Stimulated activated CD4-positive, alpha-beta T cell treated with anti-CD3 and anti-CD28 coated beads, Interleukin-4, amount 100 ng/mL, for 4 hours (primary cell): ENCODE results near the gene GMEB2.
"Not testable (repeated sequence)": the region's sequence is repeated elsewhere in the genome, so short reads cannot be mapped to it uniquely, and the experiment has no call there.

Experiments
- DNase-seq, 2 experiments: peaks; one replicate each; pipeline ENCODE4 v3.0.0-alpha.2; 2020

The GMEB2 gene

DNA sequence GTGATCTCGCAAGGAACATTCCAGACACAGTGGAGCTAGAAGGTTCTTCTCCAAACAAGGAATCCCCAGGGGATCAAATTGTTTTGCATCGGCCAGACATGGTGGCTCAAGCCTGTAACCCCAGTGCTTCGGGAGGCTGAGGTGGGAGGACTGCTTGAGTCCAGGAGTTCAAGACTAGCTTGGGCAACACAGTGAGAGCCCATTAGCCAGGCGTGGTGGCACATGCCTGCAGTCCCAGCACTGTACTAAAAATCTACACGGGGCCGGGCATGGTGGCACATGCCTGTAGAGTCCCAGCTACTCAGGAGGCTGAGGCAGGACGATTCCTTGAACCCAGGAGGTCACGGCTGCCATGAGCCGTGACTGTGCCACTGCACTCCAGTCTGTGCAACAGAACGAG is 15.3 kb downstream of the GMEB2 start:
- no peak for DNase-seq

DNA sequence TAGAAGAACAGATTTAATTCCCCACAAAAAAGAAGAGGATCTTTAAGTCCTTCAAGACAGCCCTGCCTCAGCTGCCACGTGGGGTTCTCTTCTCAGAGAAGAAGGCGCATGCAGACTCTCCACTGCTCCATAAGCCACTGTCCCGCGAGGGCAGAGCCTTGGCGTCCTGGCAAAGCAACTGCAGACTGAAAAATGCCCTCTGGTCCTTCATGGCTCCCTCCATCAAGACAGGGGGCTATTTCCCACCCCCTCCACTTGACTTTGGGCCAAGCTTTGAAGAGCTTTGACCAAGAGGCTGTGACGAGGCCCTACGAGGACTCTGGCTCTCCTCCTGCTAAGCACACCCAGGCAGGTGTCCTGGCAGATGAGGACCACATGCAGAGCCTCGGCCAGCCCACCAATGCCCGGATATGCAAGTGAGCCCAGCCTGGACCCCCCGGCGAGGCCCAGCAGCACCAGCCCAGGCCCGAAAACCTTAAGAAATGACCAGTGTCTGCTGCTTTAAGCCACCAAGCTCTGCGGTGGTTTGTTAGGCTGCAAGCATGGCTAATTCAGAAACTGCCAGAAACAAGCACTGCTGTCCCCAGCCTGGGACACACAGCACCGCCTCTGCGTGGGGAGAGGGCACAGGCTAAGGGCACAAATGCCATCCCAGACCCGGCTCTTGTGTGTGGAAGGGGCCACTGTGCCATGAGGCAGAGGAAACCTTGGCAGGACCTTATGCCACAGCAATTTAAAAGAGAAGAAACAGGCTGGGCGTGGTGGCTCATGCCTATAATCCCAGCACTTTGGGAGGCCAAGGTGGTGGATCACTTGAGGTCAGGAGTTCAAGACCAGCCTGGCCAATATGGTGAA is 16.1 kb downstream of the GMEB2 start:
- DNase-seq: no peak

DNA sequence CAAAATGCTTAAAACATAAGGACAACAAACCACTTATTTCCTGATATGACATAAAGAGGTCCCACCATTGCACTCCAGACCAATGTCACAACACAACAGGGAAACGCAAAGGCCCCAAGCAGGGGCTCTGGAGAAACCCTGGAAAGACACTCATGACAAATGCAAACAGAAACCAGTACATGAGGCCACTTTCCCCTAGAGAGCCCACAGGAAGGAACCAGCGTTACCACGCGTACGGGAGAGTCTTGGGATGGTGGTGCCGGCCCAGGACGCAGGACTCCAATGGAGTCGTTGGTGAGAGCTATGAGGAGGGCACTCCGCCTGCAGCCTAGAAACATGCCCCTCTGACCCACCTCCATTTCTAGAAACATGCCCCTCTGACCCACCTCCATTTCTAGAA is 20.2 kb downstream of the GMEB2 start:
- DNase-seq: no peak

DNA sequence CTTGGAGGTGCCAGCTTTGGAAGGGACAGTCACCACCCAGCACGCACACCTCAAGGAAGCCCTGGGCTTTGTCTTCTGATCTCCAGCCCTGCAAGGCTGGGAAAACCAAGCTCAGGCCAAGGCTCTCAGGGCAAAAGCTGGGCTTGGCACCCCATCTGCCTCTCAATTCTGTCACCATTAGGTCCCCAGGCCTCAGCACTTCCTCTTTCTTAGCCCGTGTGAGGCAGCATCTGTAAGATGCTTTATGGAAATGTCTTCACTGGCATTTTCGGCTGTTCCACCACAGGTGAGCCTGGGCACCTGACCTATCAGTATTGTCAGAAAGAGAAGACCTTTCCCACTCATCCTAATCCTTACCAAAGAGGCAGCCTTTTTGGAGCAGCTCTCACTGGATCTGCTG is 24.6 kb downstream of the GMEB2 start:
- no peak for DNase-seq

DNA sequence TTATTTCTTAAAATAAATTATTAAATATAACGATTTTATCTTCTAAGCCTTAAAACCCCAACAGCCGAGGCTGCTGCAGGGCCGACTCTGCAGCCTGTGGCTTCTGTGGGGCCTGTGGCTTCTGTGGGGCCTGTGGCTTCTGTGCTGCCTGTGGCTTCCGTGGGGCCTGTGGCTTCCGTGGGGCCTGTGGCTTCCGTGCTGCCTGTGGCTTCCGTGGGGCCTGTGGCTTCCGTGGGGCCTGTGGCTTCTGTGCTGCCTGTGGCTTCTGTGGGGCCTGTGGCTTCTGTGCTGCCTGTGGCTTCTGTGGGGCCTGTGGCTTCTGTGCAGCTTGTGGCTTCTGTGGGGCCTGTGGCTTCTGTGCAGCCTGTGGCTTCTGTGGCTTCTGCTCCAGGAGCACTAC is 25.2 kb downstream of the GMEB2 start:
- DNase-seq: not testable (repeated sequence)

DNA sequence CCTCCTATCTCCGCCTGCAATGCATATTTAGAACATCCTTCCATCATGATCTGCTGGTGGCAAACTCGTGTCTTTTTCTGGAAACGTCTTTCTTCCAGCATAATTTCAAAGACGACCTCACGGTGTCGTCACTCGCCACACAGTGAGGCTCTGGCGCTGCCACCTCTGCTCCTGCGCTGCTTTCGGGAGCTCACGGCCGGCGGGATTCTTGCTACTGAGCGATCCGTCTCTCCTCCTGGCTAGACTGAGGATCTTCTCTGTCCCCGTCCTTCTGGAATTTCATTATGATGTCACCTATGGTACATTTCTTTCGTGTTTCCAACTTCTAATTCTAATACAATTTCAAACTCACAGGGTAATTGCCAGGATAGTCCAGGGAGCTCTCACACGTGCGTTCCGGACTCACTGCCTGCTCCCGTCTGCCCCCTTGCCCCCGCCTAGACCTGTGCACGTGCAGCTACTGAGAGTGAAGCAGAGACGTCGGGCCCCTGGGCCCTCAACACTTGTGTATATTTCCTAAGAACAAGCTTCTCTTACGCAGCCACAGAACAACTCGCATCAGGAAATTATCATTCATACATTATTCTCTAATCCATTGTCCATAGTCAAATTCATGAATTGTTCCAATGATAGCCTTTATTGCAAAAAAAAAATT is 27.4 kb downstream of the GMEB2 start:
- no peak for DNase-seq

DNA sequence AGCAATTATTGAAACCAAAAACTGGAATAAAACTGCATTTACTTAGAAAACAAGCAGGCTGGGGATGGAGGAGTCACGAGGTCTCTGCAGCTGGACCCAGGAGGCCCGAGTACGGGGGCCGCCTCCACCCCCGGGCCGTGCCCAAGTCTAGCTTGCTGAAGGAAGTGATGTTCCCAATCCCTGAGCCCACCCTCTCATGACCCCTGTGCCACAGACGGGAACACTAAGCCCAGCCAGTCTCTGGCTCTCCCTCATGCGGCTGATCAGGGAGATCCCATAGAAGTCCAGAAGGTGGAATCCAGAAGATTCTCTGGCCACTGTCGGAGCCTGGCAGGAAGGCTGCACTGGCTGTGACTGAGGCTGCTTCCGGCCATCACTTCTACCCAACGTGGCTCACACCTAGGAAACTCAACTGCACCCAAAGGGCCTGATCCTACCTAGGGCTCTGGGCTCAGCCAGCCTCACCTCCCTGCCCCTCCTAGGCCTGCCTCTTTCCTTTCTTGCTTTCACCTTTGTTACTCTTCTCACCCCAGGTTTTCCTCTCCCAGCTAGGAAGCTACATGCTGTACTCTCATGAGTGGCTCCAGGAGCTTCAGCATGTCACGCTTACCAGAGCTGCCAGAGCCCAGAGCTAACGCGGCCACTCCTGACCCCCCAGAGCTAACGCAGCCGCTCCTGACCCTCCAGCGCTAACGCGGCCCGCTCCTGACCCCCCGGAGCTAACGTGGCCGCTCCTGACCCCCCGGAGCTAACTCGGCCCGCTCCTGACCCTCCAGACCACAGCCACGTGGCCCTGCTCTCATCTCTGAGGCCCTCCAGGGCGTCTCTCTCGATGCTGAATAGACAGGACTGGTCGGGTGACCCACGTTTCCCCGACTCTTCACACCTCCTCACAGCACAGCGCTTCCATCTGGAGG is 28.2 kb downstream of the GMEB2 start:
- DNase-seq: no peak

DNA sequence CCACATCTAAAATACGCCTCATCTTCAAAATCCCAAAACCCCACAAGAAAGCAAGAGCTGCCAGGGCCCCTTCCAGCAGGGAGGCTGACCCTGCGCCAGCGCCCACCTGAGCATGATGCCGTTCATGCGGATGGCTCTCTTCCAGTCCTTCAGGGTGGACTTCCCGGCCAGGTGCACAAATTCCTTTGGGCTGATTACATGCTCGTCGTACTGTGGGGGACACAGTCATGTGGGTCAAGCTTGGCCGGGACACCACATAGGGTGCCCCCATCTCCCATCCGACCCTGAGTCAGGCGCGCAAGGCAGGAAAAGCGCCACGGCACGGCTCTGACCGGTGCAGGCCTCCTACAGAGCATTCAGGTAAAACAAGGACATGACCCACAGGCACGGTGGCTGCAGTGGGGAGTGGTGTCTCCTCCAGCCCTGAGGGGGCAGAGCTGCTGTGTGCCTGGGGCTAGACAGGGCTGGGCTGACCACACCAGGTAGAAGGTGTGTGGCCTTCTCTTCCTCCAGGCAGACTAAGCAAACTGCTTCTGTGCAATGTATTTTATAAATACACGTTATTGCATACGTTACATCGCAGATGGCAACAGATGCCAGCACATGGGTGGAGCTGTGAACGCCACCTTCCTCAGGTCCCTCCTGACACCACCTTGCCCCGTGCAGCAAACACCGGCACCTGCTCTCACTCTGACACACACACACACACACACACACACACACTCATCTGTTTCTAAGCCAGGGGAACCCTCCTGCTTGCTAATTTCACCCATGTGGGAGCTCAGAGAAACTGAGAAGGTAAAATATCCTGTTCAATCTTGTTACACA is 29.0 kb downstream of the GMEB2 start:
- DNase-seq: no peak

DNA sequence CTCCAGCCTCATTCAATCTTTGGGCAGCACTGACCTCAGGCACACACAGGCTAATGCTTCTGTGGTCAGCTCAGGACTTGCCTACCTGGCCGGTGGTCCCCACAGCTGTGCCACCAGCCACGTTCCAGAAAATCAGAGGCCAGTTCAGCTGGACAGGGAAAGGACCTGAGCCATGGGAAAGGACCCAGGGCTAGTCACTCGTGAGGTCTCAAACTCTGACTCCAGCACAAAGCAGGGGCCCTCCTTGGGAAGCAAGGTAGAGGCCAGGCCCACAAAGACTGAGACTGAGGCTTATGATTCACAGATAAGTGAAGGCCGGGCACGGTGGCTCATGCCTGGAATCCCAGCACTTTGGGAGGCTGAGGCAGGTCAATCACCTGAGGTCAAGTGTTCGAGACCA is 30.5 kb downstream of the GMEB2 start:
- no peak for DNase-seq

DNA sequence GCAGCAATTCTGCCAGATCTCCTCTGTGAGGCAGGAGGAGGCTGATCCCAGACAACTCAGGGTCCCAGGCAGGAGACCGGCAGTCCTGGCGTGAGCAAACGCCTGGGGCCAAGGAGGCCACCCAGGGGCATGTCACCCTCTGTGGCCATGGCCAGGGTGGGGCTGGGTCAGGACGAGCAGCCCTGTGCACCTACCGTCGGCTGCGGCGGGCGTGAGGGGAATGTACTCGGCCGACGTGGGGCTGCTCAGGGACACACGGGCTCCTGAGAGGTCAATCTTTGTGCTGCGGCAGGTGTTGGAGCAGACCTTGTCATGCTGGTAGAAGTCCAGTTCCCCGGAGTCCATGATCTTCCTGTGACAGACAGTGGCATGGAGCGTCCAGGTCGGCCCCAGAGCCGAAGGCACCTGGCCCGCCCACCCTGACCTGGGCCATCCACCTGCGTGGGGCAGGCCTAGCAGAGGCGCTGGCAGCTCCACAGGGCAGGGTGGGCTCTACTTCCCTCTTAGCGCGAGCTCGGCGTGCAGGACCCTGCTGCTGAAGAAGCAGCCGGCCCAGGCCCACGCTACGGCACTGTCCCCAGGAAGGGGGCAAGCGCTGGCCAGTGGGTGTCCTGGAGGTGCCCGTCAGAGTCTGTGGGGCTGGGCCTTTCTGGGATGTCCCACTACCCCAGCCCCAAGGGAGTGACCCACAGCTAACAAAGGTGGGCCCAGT is 31.3 kb downstream of the GMEB2 start:
- no peak for DNase-seq

DNA sequence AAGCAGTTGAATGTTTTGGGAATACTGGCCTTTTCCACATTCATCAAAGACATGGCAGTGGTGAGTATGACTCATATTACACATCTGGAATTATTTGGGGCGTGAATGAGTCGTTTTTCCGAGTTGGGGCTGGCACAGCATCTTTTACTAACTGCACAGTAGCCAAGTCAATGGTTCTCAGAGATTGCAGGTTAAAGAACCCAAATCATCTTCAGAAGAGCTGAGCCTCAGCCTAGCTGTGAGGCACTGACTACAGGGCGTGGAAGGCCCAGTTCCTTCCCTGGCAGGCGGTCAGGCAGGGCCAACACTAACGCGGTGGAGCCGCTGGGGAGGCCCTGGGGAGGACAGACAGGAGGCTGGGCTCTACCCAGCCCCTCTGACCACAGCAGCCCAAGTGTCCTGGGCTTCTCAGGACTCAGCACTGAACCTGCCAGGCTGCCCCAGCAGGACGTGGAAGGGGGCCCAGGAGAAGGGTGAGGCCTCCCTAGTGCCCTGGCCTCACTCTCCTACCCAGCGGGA is 32.8 kb downstream of the GMEB2 start:
- no peak for DNase-seq

DNA sequence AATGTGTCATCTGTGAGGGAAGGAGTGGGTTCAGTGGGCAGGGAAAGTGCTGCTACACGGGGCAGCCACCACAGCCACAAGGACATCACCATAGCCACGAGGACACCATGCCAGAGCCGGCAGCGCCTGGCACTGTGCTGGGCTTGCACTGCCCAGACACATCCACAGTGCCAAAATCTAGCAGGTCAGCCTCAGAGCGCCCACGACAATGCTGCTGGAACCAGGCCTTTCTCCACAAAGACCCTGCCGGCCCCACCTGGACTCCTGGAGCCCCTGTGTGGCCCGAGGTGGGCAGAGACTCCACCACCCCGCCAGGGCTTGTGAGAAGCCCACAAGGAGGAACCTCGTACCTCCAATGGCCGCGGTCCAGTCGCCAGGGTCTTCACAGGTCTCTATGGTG is 34.2 kb downstream of the GMEB2 start:
- no peak for DNase-seq

DNA sequence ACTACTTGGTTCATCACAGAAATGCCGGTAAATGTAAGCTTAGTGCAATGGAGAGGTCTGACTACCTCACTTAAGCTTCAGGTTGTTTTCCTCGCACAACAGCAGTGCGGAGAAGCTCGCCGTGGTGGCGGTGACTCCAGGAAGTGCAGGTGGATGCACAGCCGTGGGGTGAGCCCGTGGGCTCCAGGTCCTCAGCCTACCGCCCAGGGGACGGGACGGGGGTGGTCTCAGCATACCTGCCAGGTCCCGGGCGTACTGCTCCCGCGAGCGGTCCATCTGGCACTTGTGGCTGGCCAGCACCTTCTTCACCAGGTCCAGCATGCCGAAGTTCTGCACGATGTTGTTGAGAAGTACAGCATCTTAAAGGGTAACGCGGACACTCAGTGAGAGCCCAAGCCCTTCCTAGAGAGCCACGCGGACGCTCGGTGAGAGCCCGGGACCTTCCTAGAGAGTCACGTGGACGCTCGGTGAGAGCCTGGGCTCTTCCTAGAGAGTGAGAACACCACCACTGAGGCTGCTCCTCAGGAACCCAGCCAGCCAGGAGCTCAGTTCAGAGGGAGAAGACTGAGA is 35.0 kb downstream of the GMEB2 start:
- DNase-seq: no peak

DNA sequence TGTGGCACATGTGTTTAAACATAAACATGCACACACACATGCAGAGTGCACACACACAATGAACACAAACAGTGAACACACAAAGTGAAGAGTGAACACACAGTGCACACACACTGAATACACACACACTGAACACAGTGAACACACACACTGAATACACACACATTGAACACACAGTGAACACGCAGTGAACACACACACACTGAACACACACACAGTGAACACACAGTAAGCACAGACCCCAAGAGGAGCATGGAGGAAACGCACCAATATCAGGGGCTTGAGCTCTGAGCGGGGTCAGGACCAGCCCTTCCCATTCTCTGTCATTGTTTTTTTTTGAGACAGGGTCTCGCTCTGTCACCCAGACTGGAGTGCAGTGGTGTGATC is 35.8 kb downstream of the GMEB2 start:
- no peak for DNase-seq

DNA sequence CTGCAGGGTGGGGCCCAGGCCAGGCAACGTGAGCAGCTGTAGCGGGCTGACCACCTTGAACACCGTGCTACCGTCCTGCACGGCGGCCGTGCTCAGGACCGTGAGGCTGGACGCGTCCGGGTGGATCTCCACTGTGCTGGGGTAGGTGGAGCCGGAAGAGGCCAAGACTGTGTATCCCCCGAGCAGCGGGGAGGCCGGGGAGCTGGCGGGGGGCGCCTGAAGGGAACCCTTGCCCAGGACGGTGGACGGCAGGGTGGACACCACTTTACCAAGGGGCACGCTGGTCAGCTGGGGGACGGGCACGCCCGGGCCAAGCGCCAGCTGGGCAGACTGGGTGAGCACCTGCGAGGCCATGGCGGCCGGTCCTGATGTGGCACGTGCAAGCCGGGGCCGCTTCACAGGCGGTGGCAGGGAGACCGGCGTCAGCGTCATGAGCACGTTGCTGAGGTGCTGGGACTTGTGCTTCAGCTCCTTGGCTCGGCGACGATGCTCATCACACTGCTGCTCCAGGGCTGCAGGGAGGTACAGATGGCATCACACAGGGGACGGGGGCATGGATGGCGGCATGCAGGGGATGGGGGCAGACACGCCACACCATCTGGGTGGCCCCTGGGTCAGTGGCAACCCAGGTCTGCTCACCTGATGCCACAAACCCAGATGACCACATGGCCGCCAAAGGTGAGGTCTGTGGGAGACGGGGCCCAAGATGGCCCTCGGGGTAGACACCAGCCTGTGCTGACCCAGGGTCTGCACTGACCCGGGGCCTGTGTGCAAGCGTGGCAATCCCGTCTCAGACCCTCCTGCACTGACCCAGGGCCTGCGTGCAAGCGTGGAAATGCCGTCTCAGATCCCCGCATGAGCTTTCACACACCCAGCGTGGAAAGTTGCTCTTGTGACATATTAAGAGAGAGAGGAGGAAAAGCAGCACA is 36.4 kb downstream of the GMEB2 start:
- DNase-seq: no peak

DNA sequence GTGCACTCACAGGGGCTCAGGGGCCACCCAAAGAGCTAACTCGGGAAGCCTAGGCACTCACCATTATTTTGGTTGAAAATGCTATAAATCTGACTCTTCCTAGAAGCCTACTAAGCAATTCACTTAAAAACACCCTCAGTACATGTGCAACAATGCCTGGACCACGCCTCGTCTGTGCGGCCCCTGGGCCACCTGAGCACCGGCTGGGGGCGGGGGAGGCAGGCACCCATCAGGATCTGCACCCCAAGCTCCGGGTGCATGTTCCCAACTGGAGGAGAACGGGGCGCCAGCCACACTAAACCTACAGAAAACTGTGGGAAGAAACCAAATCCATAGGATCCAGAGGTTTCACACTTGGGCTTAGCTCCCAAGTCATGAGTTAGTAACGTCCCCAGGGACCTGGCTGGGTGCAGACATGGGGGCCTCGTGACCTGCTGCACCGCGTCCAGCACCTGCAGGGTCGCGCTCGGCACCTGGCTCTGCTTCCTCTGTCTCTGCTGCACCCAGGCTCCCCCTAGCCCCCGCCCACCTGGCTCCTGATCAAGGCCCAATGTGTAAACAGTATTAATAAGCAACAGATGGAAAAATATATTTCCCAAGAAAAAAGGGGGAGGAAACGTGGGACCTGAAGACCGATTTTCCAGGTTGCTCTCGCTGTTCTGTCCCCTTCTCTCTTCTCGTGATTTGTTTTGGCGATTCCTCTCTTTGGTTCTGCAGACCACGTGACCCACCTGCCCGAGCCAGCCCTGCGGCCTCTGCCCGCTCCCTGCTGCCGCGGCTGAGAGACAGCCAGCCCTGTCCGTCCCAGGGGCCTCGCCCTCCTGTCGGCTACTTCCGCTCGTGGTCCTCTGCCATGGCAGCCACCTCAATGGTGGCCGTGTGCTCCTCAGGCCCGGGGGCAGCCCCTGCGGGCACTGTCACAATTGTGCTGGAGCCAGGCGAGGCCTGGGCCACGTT is 37.4 kb downstream of the GMEB2 start:
- DNase-seq: no peak

DNA sequence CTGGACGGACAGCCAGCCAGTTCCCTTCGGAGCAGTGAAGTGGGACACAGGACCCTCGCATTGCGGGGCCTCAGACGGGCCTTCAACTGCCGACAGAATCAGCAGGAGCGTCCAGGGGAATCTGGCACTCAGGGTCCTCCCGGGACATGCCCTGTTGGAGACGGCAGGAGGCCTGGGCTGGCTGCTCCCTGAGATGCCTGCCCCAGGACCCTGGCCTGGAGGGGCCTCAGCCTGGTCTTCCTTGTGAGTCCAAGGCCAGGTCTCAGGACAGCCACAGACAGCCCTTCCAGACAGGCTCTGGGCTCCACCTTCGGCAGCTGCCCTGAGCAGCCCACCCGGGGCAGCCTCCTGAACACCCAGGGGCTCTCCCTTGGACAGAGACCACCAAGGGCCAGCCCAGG is 38.3 kb downstream of the GMEB2 start:
- DNase-seq: no peak

DNA sequence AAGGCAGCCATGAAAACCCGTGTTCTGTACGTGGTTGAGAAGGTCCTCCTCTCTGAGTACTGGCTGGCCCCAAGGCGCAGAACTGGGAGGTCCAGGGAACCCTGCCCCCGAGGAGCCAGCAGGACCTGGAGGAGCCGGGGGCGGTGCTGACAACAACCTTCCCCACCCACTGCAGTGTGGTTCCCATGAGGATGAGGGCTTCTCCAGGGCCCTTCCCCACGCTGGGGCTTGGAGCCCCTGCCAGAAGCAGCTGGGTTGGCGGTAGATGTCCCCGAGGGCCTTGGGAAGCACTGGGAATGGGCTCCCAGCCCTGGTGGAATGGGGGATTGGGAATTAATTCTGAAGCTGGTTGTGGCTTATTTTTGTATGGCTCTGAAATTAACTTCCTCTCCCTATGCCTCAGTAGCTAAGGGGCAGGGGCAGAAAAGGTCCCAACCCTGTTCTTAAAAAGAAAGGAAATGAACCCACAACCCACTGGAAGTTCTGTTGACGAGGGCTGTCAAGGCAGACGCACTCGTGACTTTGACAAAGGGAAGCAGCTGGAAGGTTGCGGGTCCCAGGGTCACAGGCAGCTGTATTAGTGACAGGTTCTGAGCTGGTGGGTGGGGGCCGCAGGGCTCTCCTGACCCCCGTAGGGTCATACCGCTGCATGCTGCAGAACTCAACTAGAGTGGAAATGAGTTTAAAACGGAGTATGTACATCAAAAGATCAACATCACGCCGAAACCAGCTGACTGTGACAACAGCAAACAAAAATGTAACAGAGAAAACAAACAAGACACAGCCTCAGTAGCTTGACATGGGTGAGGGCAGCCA is 38.9 kb downstream of the GMEB2 start:
- DNase-seq: no peak
